TTC549 (cell line): ENCODE data around the gene KDM6A.
"Not testable (repeated sequence)": the region's sequence is repeated elsewhere in the genome, so short reads cannot be mapped to it uniquely, and the experiment has no call there.

Experiments used
- FAIRE-seq: peaks from 2 replicates; lab custom pipeline; 2012; peaks lifted over from hg19 to GRCh38; lab: Jason Lieb, UNC

KDM6A gene

GRCh38 chrX:45133465-45133864 lies 260.5 kb downstream of the KDM6A start:
- no peak for FAIRE-seq

GRCh38 chrX:45134315-45134731 lies 261.3 kb downstream of the KDM6A start:
- FAIRE-seq, result no peak

- no peak for FAIRE-seq
Observed at GRCh38 chrX:45134775-45135174, 261.8 kb downstream of the KDM6A start.

DNA sequence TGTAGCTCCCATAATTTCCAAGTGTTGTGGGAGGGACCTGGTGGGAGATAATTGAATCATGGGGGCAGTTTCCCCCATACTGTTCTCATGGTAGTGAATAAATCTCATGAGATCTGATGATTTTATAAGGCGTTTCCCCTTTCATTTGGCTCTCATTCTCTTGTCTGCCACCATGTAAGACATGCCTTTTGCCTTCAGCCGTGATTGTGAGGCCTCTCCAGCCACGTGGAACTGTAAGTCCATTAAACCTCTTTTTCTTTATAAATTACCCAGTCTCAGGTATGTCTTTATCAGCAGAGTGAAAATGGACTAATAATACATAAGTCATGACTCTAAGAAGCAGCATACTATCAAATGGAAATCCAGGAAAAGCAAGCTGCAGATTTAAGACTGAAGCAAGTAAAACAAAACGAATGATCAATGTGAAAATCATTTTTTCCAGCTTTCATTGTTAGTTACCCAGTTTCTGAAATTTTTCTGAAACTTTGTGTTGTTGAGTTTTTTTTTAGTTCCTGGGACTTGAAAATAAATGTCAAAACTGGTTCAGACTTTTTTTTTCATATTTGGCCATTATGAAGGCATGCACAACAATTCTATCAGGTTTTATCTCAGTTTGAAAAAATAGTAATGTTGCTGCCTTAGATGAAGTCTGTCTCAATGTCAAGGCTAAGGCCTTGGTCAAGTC lies 262.5 kb downstream of the KDM6A start:
- FAIRE-seq, result not testable (repeated sequence)

DNA sequence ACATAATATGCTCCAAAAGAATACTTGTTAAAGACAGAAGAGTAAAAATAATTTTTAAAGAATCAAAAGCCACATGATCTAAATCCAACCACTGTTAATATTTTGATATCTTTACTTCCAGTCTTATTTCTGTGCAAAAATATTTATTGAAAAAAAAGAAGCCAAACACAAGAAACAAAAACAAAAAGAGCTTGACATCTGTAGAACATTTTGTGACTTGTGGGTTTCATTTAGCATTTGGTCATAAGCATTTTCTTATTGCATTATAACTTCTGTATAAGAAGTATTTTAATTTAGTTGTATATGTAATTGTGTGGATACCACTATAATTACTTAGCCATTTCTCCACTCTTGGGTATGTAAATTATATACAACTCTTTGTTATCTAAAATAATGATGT lies 264.5 kb downstream of the KDM6A start:
- FAIRE-seq, result no peak

DNA sequence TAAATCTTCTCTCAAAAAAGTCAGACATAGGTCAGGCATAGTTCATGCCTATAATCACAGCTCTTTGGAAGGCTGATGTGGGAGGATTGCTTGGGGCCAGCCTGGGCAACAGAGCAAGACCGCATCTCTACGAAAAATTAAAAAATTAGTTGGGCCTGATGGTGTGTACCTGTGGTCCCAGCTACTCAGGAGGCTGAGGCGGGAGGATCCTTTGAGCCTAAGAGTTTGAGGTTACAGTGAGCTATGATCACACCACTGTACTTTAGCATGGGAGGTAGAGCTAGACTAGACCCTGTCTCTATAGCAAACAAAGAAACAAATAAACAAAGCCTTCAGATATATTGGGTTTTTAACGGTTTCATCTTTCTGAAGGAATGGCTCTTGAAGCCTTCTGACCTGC lies 265.5 kb downstream of the KDM6A start:
- FAIRE-seq, result no peak

GRCh38 chrX:45140812-45141211 lies 267.8 kb downstream of the KDM6A start:
- FAIRE-seq, result no peak

DNA sequence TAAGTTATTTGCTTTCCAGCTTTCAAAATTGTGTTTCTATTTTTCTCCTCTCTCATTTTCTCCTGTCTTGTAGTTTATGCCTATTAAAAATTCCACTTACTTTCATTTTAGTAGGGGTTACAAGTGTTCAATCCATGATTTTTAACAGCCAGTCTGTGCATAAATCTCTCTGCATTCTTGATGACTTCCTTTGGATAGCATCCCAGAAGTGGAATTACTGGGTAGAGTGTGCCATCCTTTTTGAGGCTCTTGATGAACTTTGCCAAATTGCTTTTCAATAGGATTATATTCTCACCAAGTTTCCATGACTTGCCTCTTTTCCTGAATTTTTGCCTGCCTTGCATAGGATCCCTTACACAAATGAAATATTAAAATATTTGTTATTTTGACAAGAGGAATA lies 269.2 kb downstream of the KDM6A start:
- no peak for FAIRE-seq

DNA sequence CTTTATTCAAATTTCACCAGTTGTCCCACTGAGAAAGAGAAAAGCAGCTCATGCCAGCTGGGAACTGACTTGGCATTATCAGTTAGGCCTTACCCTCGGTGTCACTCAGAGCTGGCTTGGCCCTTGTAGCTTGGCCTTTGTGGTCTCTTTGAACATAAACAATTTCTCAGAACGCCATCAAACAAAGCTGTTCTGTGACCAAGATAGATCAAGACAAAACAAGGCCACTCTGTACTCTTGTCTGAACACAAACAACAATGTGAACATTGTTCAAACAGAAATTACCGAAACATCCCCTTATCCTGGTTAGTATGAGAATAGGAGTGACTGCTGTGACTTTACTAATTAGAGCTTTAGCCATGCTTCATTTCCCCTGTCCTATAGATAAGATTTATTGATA lies 270.5 kb downstream of the KDM6A start:
- no peak for FAIRE-seq

GRCh38 chrX:45145492-45146215 lies 272.7 kb downstream of the KDM6A start:
- no peak for FAIRE-seq

GRCh38 chrX:45150821-45151220 lies 277.8 kb downstream of the KDM6A start:
- FAIRE-seq, result no peak

DNA sequence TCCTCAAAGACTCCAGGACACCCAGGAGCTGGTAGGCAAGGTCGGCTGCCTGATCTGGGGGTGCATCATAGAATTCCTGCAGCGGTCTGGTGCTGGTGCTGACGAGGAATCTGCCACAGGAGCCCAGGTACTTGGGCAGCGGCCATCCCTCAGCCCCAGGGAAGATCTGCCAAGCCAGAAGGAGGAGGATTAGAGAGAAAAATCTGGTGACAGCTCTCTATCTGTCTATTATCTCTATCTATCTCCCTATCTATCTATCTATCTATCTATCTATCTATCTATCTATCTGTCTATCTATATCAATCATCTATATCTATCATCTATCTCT lies 281.0 kb downstream of the KDM6A start:
- no peak for FAIRE-seq

- FAIRE-seq, result no peak
Observed at GRCh38 chrX:45154462-45154861, 281.5 kb downstream of the KDM6A start.

- FAIRE-seq, result no peak
Observed at GRCh38 chrX:45157647-45158046, 284.7 kb downstream of the KDM6A start.
